Adipocyte (in vitro differentiated cells): ENCODE data around the gene ZNF749.
A peak's percentile ranks its signal among the peaks of the same experiment; 100 is the strongest.
"Not testable (repeated sequence)": the region's sequence is repeated elsewhere in the genome, so short reads cannot be mapped to it uniquely, and the experiment has no call there.

Experiments
- DNase-seq: peaks from one replicate; pipeline ENCODE4 v3.0.0-alpha.2; 2015; ENCODE audit warnings: low read depth
- H3K27me3 ChIP-seq: replicated peaks from 2 replicates; pipeline ENCODE4 v1.7.0; 2013; ENCODE audit warnings: mild to moderate bottlenecking, low read length, moderate library complexity; ENCODE audit not compliant: control insufficient read depth, insufficient read depth
- H3K36me3 ChIP-seq: 2 replicates; pipeline ENCODE4 v1.7.0; 2013; ENCODE audit warnings: low read length, mild to moderate bottlenecking, moderate library complexity; ENCODE audit not compliant: control insufficient read depth, insufficient read depth, severe bottlenecking
- H3K4me1 ChIP-seq: 2 replicates; pipeline ENCODE4 v1.7.0; 2013; ENCODE audit warnings: mild to moderate bottlenecking, low read length, moderate library complexity; ENCODE audit not compliant: control insufficient read depth, insufficient read depth
- H3K4me3 ChIP-seq: 2 replicates; pipeline ENCODE4 v1.7.0; 2013; ENCODE audit warnings: mild to moderate bottlenecking, low read length, moderate library complexity
- H3K9ac ChIP-seq: 2 replicates; pipeline ENCODE4 v1.7.0; 2013; ENCODE audit warnings: mild to moderate bottlenecking, low read length, moderate library complexity
- H3K9me3 ChIP-seq: 2 replicates; pipeline ENCODE4 v1.7.0; 2013; ENCODE audit warnings: mild to moderate bottlenecking, low read length, moderate library complexity; ENCODE audit not compliant: control insufficient read depth

ZNF749 gene

DNA sequence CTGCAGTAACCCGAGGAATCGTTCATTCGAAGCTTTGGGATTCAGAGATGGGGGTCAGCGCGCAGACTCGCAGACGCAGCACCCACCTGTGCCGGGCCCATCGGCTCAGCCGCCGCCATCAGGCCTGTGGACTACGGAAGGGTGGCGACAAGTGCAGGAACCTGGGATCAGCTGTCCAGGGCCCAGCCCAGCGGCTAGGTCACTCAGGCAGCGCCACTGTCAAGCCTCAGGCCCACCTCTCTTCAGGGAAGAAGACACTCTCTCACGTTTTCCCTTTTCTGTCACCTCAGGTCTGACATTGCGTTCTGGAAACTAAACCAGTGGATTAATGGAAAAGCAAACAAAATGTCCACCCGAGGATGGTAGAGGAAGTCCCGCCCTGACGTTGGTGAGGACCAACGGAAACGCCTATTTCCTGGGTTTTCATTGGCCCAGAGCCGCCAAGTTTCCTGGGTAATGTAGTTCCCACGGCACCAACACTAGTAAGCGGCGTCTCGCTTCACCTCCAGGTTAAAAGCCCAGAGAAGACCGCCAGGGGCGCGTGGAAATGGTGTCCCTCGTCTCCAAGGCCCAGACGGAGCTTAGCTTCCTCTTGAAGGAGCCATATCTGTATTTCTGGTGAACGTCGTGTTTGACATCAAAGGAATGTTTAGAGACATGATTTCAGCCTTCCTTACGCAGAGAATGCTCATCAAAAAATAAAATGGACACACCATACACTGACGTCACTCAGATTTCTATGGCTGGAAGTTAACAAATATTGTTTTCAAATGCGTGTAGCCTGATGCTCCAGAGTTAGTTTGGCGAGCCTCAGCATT lies 42.3 kb downstream of the ZNF749 start, which contains the start of gene ZNF772:
Gene ZNF772, minus strand, starts transcription at position 376 of the 818 bp plus-strand sequence. Its CDS starts 257 bp downstream, at position 119.
- Histone ChIP-seq H3K4me3 (peak within 1 kb of the TSS; percentile 90), H3K27me3 (no peaks in the 10 kb centered on the region), H3K9me3 (peaks cover 42% of the 10 kb centered on the region), H3K36me3 (peaks cover 40% of the 10 kb centered on the region), H3K4me1 (peaks cover 9% of the 10 kb centered on the region), H3K9ac (peak within 1 kb of the TSS; percentile 86)
- DNase-seq: peak; percentile 99

GRCh38 chr19:57487477-57488298 lies 52.6 kb downstream of the ZNF749 start, which contains the start of gene ZNF419:
Gene ZNF419 (plus strand): TSS chr19:57487750. CDS start chr19:57487951, 201 bp downstream.
- not testable (repeated sequence) for H3K4me1 ChIP-seq, H3K27me3 ChIP-seq, H3K9me3 ChIP-seq
- H3K36me3 ChIP-seq: peaks cover 26% of the 10 kb centered on the region
- H3K9ac ChIP-seq: peak within 1 kb of the TSS; percentile 91
- DNase-seq: peak; percentile 97
- H3K4me3 ChIP-seq: peak within 1 kb of the TSS; percentile 98

- Histone ChIP-seq H3K9ac (peak overlapping the region; percentile 59), H3K36me3 (peaks cover 32% of the 10 kb centered on the region), H3K4me3 (peak overlapping the region; percentile 79)
- not testable (repeated sequence) for H3K27me3 ChIP-seq, H3K4me1 ChIP-seq, H3K9me3 ChIP-seq
- peak; percentile 59 for DNase-seq
These were observed 53.1 kb downstream of the ZNF749 start for GRCh38 chr19:57488299-57488644.
